Astrocyte (in vitro differentiated cells and primary cell): Measurements from ENCODE around the gene AKAP8L. TPM values are rescaled to one million over a fixed set of nuclear protein-coding genes. Genes with fewer than 3 reads are reported as not detected.
"Not testable (repeated sequence)": the region's sequence is repeated elsewhere in the genome, so short reads cannot be mapped to it uniquely, and the experiment has no call there.

Experiments
- DNase-seq: peaks from one replicate; pipeline ENCODE4 v3.0.0-alpha.2; 2010; ENCODE audit warnings: low read depth
- FAIRE-seq: peaks from 2 replicates; lab custom pipeline; 2011; peaks lifted over from hg19 to GRCh38; lab: Jason Lieb, UNC
- H2AFZ ChIP-seq: 2 replicates; pipeline ENCODE4 v1.6.0; 2012; ENCODE audit warnings: low read depth, low read length, inconsistent platforms
- H3K27ac ChIP-seq: 2 replicates; pipeline ENCODE4 v1.5.1; 2011; ENCODE audit warnings: low read depth, low read length, inconsistent platforms
- H3K27me3 ChIP-seq: 2 replicates; pipeline ENCODE4 v1.6.0; 2011; ENCODE audit warnings: low read length, inconsistent platforms; ENCODE audit not compliant: insufficient read depth
- H3K36me3 ChIP-seq: 2 replicates; pipeline ENCODE4 v1.5.1; 2011; ENCODE audit warnings: low read length, inconsistent platforms; ENCODE audit not compliant: insufficient read depth
- H3K4me1 ChIP-seq: 2 replicates; pipeline ENCODE4 v1.5.1; 2011; ENCODE audit warnings: low read length, inconsistent platforms; ENCODE audit not compliant: insufficient read depth
- H3K4me2 ChIP-seq: 2 replicates; pipeline ENCODE4 v1.6.0; 2012; ENCODE audit warnings: low read length, inconsistent platforms
- H3K4me3 ChIP-seq: 2 replicates; pipeline ENCODE4 v1.5.1; 2011; ENCODE audit warnings: low read depth, mild to moderate bottlenecking, low read length, inconsistent platforms; ENCODE audit not compliant: insufficient read depth
- H3K79me2 ChIP-seq: 2 replicates; pipeline ENCODE4 v1.6.0; 2012; ENCODE audit warnings: mild to moderate bottlenecking, low read length, inconsistent platforms; ENCODE audit not compliant: insufficient read depth
- H3K9ac ChIP-seq: 2 replicates; pipeline ENCODE4 v1.6.0; 2012; ENCODE audit warnings: mild to moderate bottlenecking, low read length, inconsistent platforms
- H3K9me3 ChIP-seq: 2 replicates; pipeline ENCODE4 v1.5.1; 2012; ENCODE audit warnings: low read depth, mild to moderate bottlenecking, low read length, inconsistent platforms; ENCODE audit not compliant: insufficient read depth
- H4K20me1 ChIP-seq: 2 replicates; pipeline ENCODE4 v1.6.0; 2012; ENCODE audit warnings: low read length, inconsistent platforms; ENCODE audit not compliant: insufficient read depth
- H3K27ac Mint-ChIP-seq: one replicate; pipeline ENCODE4 v1.8.0; 2021; ENCODE audit warnings: mild to moderate bottlenecking, mixed read lengths; ENCODE audit not compliant: unreplicated experiment
- H3K27me3 Mint-ChIP-seq: one replicate; pipeline ENCODE4 v1.8.0; 2021; ENCODE audit warnings: low read depth, mixed read lengths; ENCODE audit not compliant: unreplicated experiment
- H3K36me3 Mint-ChIP-seq: one replicate; pipeline ENCODE4 v1.8.0; 2021; ENCODE audit warnings: low read depth, mixed read lengths; ENCODE audit not compliant: unreplicated experiment
- H3K4me1 Mint-ChIP-seq: one replicate; pipeline ENCODE4 v1.8.0; 2021; ENCODE audit warnings: low read depth, mixed read lengths; ENCODE audit not compliant: unreplicated experiment
- H3K4me3 Mint-ChIP-seq: one replicate; pipeline ENCODE4 v1.8.0; 2021; ENCODE audit warnings: mild to moderate bottlenecking, moderate library complexity, mixed read lengths; ENCODE audit not compliant: unreplicated experiment
- H3K9me3 Mint-ChIP-seq: one replicate; pipeline ENCODE4 v1.8.0; 2021; ENCODE audit warnings: mild to moderate bottlenecking, mixed read lengths; ENCODE audit not compliant: unreplicated experiment
- EZH2 ChIP-seq: IDR thresholded peaks from 2 replicates; pipeline ENCODE4 v1.6.1; 2012; ENCODE audit warnings: mild to moderate bottlenecking, low read length, inconsistent platforms; ENCODE audit not compliant: insufficient read depth
- total RNA-seq: library from RNA; stranded (reverse); gene quantifications from 2 replicates; pipeline ENCODE4 v1.2.1, GENCODE V29; 2021
- TF ChIP-seq, protein P1 (sequence below): IDR thresholded peaks from 2 replicates; pipeline ENCODE4 v1.5.1; 2011; ENCODE audit warnings: low read depth, mild to moderate bottlenecking, inconsistent platforms, low read length, moderate library complexity; ENCODE audit not compliant: insufficient read depth

AKAP8L gene
- total RNA-seq, 1 donor from 2014 or later, result 101 TPM

- Mint-ChIP-seq H3K9me3 (no peaks in the 10 kb centered on the region), H3K27ac (peak overlapping the region; percentile 99), H3K36me3 (peaks cover 14% of the 10 kb centered on the region), H3K27me3 (no peaks in the 10 kb centered on the region), H3K4me3 (peak overlapping the region; percentile 92), H3K4me1 (peaks cover 13% of the 10 kb centered on the region)
- Histone ChIP-seq H3K27ac (peak overlapping the region; percentile 86), H3K27me3 (no peaks in the 10 kb centered on the region), H3K4me1 (peaks cover 13% of the 10 kb centered on the region), H3K9me3 (no peaks in the 10 kb centered on the region), H4K20me1 (peaks cover 53% of the 10 kb centered on the region), H3K79me2 (peaks cover 59% of the 10 kb centered on the region), H3K36me3 (peaks cover 9% of the 10 kb centered on the region), H3K9ac (peak overlapping the region; percentile 93), H3K4me3 (peak overlapping the region; percentile 91), H2AFZ (no peak overlapping the region), H3K4me2 (peak overlapping the region; percentile 93)
- peak; percentile 34 for DNase-seq
- TF ChIP-seq, protein P1, sequence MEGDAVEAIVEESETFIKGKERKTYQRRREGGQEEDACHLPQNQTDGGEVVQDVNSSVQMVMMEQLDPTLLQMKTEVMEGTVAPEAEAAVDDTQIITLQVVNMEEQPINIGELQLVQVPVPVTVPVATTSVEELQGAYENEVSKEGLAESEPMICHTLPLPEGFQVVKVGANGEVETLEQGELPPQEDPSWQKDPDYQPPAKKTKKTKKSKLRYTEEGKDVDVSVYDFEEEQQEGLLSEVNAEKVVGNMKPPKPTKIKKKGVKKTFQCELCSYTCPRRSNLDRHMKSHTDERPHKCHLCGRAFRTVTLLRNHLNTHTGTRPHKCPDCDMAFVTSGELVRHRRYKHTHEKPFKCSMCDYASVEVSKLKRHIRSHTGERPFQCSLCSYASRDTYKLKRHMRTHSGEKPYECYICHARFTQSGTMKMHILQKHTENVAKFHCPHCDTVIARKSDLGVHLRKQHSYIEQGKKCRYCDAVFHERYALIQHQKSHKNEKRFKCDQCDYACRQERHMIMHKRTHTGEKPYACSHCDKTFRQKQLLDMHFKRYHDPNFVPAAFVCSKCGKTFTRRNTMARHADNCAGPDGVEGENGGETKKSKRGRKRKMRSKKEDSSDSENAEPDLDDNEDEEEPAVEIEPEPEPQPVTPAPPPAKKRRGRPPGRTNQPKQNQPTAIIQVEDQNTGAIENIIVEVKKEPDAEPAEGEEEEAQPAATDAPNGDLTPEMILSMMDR, result no peak
- TF ChIP-seq EZH2, result no peak
- no peak for FAIRE-seq
Observed at GRCh38 chr19:15417699-15418098, 1.1 kb downstream of the AKAP8L start.

DNA sequence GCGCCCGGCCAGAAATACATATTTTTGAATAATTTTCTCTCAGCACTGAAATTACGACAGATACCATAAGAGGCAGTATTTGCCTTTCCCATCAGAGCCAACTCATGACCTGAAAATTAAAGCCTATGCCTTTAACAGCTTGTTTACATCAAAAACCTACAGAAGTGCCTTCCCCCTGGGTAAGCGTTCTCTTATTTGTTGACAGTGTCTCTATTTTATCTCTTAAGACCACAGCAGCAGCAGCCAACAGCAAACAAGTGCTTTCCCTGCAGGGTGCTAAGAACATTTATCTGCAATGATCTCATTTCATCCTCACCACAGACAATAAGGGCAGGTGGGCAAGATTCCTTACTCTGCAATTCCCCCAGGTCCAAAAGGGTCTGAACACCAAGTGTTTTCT is 6.0 kb downstream of the AKAP8L start:
- no peaks in the 10 kb centered on the region for H3K27me3 ChIP-seq
- no peak overlapping the region for H3K9ac ChIP-seq
- TF ChIP-seq, protein P1, result no peak
- no peak for TF ChIP-seq EZH2
- no peak overlapping the region for H2AFZ ChIP-seq
- peaks cover 15% of the 10 kb centered on the region for H3K36me3 ChIP-seq
- DNase-seq, result no peak
- Mint-ChIP-seq H3K9me3 (no peaks in the 10 kb centered on the region), H3K4me3 (peak overlapping the region; percentile 30), H3K4me1 (peaks cover 12% of the 10 kb centered on the region), H3K27ac (no peak overlapping the region), H3K36me3 (peaks cover 13% of the 10 kb centered on the region), H3K27me3 (no peaks in the 10 kb centered on the region)
- H4K20me1 ChIP-seq, result peaks cover 95% of the 10 kb centered on the region
- peaks cover 98% of the 10 kb centered on the region for H3K79me2 ChIP-seq
- H3K4me3 ChIP-seq, result no peak overlapping the region
- no peaks in the 10 kb centered on the region for H3K9me3 ChIP-seq
- no peak overlapping the region for H3K27ac ChIP-seq
- peaks cover 7% of the 10 kb centered on the region for H3K4me1 ChIP-seq
- FAIRE-seq, result no peak
- H3K4me2 ChIP-seq, result no peak overlapping the region

- H3K27ac Mint-ChIP-seq, DNase-seq, H3K27me3 ChIP-seq, H3K27me3 Mint-ChIP-seq, H3K4me2 ChIP-seq, H3K4me3 Mint-ChIP-seq, H2AFZ ChIP-seq, H3K9ac ChIP-seq, H3K27ac ChIP-seq, FAIRE-seq, H3K9me3 Mint-ChIP-seq, H3K9me3 ChIP-seq, H3K4me1 ChIP-seq, H3K4me1 Mint-ChIP-seq, H3K4me3 ChIP-seq: not testable (repeated sequence)
- peaks cover 15% of the 10 kb centered on the region for H3K36me3 Mint-ChIP-seq
- Histone ChIP-seq H3K36me3 (peaks cover 16% of the 10 kb centered on the region), H3K79me2 (peaks cover 98% of the 10 kb centered on the region), H4K20me1 (peaks cover 95% of the 10 kb centered on the region)
Observed at GRCh38 chr19:15411351-15411750, 7.4 kb downstream of the AKAP8L start.
